ENCODE measurements around the gene WDR46. TPM values are rescaled to one million over a fixed set of nuclear protein-coding genes. Genes with fewer than 3 reads are reported as not detected.
A peak's percentile ranks its signal among the peaks of the same experiment; 100 is the strongest.
"Not testable (repeated sequence)": the region's sequence is repeated elsewhere in the genome, so short reads cannot be mapped to it uniquely, and the experiment has no call there.

Gene WDR46
- polyA plus RNA-seq, 5 donors: 50.7 to 80.1 (median 56.4) TPM

- DNase-seq: peak; percentile 96 to 97
These were observed 17.4 kb downstream of the WDR46 start, which contains the start of the genes RPS18 and VPS52 for GRCh38 chr6:33271468-33272274. Gene RPS18, plus strand, starts transcription at chr6:33272075. Its CDS starts 45 bp downstream, at chr6:33272120. Gene VPS52, minus strand, starts transcription at chr6:33271876. Its CDS starts 201 bp downstream, at chr6:33271675.

- no peak for DNase-seq
These were observed 17.9 kb downstream of the WDR46 start for GRCh38 chr6:33271117-33271467.

- DNase-seq: no peak
These were observed 25.0 kb downstream of the WDR46 start for GRCh38 chr6:33264015-33264414.

DNA sequence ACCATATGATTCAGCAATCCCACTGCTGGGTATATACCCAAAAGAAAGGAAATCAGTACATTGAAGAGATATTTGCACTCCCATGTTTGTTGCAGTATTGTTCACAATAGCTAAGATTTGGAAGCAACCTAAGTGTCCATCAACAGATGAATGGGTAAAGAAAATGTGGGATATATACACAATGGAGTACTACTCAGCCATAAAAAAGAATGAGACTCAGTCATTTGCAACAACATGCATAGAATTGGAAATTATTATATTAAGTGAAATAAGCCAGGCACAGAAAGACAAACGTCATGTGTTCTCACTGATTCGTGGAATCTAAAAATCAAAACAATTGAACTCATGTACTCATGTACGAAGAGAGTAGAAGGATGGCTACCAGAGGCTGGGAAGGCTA, 26.5 kb downstream of the WDR46 start:
- DNase-seq: not testable (repeated sequence)

- DNase-seq: no peak
These were observed 30.0 kb downstream of the WDR46 start for GRCh38 chr6:33259032-33259431.

DNA sequence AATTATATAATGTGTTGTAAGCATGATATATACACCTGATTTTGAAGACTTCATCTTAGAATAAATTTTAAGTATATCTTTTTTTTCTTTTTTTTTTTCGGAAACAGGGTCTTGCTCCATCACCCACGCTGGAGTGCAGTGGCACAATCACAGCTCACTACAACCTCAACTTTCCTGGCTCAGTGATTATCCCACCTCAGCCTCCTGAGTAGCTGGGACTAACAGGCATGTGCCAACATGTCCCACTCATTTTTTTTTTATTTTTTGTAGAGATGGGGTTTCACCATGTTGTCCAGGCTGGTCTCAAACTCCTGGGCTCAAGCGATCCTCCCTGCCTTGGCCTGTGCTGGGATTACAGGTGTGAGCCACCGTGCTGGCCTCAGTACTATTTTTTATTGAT, 34.4 kb downstream of the WDR46 start:
- no peak for DNase-seq

GRCh38 chr6:33252759-33253158, 36.3 kb downstream of the WDR46 start:
- no peak for DNase-seq

DNA sequence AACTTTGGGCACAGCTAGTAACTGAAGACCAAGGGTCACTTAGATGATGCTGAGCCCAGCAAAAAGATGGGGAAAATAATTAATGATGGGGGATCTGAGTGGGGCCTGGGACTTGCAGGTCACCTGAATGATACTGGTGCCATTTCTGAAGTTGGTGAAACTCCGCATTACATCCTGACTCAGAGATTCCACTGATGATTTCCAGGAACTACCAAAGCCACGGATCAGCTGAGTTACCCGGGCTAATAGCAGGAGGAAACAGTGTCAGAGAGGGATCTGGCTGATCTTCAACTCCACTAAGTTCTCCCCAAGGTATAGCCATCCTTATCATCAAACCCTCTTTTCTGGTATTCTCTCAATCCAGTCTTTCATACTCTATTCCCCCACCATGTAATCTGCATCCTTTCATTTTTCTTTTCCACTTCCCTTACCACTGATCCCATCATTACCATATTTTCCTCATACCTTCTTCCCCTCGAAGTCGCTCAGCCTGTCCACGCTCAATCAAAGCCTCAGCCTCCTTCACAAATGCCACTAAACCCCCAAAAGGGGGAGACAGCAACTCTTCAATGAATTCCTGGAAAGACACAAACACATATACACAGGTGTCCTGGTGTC, 37.5 kb downstream of the WDR46 start:
- DNase-seq: no peak

DNA sequence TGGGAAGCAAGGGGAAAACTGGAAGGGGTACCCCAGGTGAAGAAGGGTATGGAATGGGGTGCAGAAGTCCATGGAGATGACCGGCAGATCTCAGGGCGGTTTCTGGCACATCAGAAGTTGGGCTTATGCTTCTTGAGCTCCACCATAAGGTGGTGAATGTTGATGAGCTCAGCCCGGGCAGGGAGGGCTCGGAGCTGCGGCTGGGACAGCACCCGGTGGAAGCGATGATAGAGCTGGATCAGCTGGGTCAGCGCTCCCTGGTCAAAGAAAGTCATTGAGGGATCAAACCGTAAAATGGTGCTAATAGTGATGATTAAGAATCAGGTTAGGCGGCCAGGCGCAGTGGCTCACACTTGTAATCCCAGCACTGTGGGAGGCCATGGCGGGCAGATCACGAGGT, 38.3 kb downstream of the WDR46 start:
- no peak for DNase-seq

GRCh38 chr6:33249732-33250630, 39.1 kb downstream of the WDR46 start:
- peak in 1 of 2 donors; percentile 3 for DNase-seq

DNA sequence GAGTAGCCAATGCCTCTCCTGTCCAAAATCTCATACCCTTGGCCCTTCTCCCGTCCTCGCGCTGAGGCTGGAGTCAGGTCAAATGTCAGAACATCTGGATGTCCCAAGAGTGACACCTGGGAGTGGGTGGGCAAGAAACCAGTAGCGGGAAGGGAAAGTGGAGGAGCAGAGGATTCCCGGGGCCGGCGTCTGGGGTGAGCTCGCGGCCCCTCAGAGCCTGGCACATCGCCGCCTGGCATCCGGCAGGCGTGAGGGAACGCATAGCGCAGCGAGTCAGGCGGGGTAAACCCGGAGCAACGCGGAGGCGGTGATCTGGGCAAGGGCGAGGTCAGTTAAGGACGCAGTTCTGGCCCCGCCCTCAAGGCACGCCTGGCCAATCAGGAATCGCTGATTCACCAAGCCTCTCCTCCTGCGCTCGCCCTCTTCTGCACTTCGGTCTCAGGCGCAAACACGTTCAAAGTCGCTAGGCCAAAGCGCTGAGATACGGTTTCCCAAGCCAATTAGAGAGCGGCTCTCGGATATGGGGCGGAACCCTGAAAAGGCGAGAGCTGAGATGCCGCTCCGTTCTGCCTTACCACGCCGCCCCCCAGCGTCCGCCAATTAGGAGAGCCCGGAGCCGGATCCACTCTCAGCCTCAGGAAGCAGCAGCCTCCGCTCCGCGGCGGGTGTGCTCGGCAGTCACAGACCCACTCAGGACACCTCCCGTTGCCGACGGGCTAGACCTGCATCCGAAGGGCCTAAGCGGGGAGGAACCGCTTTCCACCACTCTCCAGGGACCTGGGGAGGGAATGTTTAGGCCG, 39.9 kb downstream of the WDR46 start:
- peak; percentile 94 to 96 for DNase-seq

DNA sequence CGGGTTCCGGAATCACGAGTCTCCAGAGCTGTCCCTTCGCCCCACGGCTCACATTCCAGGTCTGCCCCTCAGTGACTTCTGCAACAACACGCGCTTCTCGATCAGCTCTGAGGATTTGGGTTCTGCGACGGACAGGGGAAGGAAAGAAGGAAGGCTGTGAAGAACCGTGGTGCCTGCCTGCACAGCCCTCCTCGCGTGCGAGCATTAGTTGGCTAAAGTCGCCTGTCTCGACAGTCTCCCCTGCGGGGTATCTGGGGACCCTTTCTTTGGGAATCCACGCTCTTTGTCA, 40.5 kb downstream of the WDR46 start:
- no peak for DNase-seq

GRCh38 chr6:33247977-33248642, 40.9 kb downstream of the WDR46 start:
- DNase-seq: peak; percentile 80 to 86

DNA sequence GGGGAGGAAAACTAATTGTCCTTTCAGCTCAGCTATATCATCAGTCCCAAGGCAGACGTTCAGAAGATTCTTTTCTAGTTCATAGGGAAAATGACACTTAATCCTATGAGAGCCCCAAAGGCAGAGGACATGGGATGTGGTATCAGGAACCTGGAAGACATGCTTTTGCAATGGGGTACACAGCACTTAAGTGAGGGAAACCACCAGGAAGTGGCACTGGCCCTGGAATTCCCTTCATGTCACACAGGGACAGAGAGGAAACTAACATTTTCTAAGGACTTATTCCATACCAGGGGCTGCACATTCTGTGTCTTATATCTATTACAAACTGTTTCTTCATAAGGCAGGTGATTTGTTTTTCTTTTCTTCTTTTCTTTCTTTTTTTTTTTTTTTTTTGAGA, 45.6 kb downstream of the WDR46 start:
- DNase-seq: no peak

- DNase-seq: no peak
These were observed 47.1 kb downstream of the WDR46 start for GRCh38 chr6:33241968-33242367.

GRCh38 chr6:33237741-33238140, 51.3 kb downstream of the WDR46 start:
- DNase-seq: no peak

GRCh38 chr6:33236852-33237251, 52.2 kb downstream of the WDR46 start:
- no peak for DNase-seq

DNA sequence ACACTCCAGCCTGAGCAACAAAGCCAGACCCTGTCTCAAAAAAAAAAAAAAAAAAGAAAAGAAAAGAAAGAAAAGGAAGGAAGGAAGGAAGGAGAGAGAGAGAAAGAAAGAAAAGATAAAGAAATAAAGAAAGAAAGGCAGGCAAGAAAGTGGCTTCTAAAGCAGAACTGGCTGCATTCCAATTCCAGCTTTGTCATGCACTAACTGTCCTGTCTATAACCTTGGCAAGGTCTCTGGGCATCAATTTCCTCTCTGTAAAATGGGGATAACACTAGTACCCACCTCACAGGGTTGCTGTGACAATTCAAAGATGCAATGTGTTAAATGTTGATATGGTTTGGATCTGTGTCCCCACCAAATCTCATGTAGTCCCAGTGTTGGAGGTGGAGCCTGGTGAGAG, 52.7 kb downstream of the WDR46 start:
- no peak for DNase-seq

DNA sequence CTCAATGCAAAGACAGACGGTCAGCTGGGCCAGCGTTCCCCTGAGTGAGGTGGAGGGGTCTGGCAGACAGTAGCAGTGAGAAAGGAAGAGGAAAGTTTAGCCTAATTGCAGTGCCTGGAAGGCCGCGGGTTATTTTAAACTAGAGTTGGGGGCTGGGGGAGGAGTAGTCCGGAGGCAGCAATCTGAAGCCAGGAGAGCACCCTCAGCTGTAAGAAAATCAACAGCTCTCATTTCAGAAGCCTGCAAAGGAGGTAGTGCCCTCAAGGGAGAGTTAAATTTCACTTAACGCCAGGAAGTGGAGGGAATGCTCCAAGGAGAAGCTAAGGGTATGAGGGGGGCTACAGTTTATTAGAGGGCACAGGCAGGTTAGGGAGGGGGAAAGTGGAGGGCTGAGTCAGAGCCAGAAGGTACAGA, 53.8 kb downstream of the WDR46 start:
- peak in 1 of 2 donors; percentile 19 for DNase-seq
